Stimulated activated CD4-positive, alpha-beta T cell treated with anti-CD3 and anti-CD28 coated beads, Interleukin-2, amount 100 ng/mL, for 48 hours (primary cell): ENCODE measurements around the gene COL5A1.
A peak's percentile ranks its signal among the peaks of the same experiment; 100 is the strongest.

ENCODE experiments used
- DNase-seq, 2 donors: peaks; one replicate each; pipeline ENCODE4 v3.0.0-alpha.2; 2020

COL5A1 gene

DNA sequence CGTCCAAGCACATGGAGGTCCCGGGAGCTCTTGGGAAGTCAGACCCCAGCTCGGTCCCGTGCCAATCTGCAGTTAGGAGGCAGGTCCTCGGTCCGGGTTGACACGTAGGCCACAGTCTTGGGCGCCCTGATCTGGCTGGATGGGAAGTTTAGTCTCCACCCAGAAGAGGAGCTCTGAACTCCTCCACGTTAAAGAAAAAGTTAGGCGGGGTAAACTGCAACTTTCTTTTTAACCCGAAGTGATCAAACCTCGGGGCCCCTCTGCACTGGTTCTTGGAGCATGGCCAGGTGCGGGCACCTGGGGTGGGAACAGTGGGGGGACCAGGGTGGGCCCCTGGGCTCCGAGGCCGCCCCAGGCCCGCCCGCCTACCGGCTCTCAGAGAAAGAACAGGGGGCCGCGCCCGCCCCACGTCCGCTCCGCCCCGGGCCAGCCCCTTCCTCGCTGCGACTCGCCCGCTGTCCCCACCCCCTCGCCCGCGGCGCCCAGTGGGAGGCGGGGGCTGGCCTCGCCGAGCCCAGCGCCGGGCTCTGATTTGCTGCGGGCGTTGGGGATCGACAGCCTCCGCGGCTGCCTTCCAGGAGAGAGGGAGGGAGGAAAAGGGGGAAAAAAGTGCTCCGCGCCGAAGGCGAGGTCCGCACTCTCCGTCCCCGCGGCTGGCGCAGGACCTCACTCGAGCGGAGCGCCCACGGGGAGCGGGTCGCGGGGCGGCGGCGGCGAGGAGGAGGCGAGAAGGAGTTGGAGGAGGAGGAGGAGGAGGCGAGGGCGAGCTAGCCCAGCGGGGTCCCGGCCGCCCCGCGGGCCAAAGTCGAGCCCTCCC lies at the start of gene COL5A1:
Gene COL5A1 (plus strand): TSS at position 631 of the 817 bp plus-strand sequence. CDS start 385 bp downstream, outside the sequence.
- peak; percentile 9 to 27 for DNase-seq

DNA sequence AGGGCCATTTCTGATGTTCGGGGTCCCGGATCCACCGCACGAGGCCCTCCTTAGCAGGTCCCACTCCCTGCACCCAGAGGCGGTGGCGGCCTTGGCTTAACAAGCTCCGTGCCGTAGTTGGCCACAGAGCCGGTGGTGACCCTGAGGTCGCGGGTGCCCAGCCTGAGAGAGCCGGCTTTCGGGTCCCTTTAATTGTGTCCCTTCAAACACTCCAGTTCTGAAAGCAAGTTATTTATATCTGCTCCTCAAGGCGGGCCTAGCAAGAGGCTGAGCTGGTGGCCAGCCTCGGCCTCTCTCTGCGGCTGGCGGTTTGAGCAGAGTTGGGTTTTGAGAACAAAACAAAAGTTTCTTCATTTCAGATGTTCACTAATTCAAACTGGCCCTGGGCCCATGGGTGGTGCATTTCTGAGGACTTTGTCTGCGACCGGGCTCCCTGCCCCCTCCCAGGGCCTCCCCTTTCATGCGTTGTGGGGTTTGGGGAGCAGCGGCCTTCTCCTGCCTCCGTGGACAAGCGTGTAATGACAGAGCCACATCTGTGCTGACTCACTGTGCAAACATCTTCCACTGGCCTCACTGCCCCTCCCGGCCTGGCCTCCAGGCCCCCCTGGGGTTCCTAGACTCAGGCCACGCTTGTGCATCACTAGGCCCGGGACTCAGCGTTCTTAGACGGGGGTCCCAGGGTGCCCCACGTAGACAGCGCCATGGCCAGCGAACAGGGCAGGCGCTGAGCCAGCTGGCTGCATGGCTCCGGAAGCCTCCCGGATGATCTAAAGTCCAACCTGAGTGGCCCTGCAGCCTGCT lies 49.4 kb upstream of the COL5A1 start:
- no peak for DNase-seq

DNA sequence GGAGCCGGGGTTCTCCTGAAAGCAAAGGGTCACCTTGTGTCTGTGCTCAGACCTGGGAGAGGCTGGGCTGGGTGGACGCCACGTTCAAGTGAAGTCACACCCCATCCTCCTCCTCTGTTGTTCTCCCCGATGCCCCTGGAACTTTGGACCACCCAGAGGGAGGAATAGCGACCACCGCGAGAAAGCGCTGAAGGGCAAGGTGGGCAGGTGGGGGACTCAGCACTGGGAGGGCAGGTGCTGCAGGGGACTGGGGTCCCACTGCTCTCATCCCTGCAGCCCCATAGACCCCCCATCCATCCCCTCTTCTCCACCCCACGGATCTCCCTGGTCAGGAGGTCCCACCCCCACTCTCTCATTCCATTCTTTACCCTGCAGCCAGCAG lies 48.8 kb upstream of the COL5A1 start:
- no peak for DNase-seq

DNA sequence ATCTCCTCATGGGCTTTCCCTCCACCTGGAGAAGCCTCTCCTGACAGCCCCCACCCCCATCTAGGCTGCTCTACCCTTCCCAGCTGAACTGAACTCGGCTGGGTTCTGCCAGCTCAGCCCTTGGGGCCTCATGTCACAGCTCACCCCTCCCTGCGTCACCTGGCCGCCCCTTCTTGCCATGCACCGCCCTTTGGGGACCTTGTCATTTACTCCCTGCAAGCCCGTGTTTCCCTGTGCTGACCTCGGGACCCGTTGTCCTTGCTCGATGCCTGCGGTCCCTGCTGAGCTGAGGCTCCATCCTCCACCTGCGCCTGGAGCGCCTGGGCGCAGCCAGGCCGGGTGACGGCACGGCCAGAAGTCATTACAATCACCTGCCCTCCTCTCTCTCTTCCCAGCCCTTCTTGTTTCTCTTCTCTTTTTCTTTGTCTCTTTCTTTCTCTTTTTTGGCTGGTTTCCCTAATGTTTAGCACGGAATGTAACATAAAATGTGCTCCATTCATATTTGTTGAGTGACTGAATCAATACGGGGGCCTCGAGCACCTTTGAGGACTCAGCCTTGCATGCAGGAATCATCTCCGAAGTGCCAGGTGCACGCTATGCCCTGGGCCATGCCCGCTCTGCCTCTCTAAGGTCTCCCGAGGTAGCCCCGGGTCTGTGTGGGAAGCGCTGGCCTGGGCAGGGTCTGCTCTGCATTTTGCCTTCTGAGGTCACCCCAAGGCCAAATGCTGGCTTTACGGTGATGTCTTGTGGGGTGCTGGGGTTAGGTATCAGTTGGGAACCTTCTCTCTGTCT lies 48.1 kb upstream of the COL5A1 start:
- DNase-seq = no peak

- DNase-seq = no peak
These were observed 47.3 kb upstream of the COL5A1 start for GRCh38 chr9:134594078-134594941.

DNA sequence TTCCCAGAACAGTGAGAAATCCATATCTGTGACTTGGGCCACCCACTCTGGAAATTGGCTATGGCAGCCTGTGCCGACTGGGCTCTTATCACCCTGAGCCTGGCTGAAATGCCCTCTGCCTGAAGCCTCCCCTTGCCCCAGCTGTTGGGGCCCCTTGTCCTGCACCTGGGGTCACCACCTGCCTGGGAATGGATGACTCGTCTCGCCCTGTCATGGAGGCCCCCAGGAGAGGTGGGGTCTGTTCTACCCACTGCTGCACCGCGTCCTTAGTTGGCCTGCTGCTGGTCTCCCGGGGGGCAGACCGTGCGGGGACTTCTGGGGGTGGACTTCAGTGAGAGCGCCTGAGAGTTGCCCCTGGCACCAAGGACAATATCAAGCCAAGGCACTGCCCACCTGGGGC lies 46.6 kb upstream of the COL5A1 start:
- no peak for DNase-seq

GRCh38 chr9:134597041-134597913 lies 44.3 kb upstream of the COL5A1 start:
- no peak for DNase-seq

- DNase-seq = no peak
These were observed 43.4 kb upstream of the COL5A1 start for GRCh38 chr9:134597957-134598883.

DNA sequence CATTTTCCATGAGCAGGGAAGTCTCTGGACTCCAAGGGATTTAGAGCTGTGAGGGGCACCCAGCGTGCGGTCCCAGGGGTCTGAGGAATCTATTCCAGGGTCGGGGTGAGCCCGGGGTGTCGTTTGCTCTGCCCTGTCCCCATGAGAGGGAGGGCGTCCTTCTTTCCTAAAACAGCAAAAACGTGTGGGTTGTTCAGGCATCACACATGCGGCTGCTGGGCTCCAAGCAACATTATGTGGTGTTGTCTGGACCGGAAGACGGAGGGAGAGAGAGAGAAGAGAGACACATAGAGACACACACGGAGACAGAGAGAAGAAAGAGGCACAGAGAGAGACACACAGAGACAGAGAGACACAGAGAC lies 42.7 kb upstream of the COL5A1 start:
- no peak for DNase-seq

GRCh38 chr9:134600371-134600770 lies 41.2 kb upstream of the COL5A1 start:
- DNase-seq = no peak

GRCh38 chr9:134600836-134601638 lies 40.6 kb upstream of the COL5A1 start:
- no peak for DNase-seq

- DNase-seq = no peak
These were observed 39.8 kb upstream of the COL5A1 start for GRCh38 chr9:134601764-134602163.

DNA sequence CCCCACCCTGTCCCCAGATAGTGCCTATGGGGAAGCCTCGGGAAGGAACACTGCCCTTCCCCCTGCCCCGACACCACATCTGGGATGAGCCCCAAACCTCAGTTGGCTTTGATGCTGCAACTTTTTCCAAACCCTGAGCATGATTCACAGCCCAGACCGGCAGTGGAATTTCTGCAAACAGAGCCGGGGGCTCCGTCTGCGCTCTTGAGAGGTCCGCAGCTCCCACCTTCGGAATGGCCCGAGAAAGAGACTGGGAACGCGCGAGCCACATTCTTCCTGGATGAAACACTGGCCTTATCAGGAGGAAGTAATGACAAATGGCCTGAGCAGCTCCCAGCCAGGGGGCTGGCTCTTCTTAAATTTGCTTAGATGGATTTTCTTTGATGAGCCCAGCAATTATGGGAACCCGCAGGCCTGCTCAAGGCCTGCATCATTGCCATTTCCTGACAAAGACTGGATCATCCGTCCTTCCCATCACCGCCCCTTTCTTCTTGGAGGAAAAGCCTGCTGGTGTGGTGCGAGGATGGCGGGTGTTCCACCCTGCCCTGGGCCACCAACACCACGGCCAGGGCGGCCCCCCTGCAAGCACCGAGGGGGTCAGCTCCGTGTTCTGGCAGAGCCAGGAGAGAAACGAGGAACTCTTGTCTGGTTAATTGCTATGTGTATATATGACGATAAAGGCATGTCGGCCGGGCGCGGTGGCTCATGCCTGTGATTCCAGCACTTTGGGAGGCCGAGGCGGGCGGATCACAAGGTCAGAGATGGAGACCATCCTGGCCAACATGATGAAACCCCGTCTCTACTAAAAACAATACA lies 38.8 kb upstream of the COL5A1 start:
- no peak for DNase-seq

- DNase-seq = no peak
These were observed 36.8 kb upstream of the COL5A1 start for GRCh38 chr9:134604834-134605233.

DNA sequence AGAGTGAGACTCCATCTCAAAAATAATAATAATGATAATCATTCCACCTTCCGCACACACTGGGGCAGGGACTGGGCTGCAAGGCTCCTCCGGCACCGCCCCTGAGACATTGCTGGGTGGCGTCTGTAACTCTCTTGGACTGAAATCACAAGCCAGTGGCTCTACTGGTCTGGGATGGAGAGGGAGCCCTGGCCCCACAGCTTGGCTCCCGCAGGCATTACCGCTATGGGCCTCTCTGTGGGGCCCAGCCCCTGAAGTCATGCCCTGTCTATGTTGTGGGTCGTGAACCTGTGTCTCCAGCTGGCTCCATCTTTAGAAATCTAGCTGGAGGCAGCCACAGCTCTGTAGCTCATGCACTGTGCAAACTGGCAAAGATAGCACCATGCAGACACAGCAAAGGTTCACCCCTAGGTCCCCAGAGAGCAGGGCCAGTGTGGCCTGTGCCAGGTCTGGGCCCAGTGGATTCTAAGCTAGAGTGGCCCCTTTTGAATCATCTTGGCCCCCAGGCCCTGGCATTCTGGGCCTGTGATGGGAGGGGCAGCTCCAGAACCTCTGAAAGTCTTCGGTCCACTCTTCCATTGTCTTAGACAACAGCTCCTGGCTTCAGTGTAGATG lies 36.1 kb upstream of the COL5A1 start:
- DNase-seq = no peak

DNA sequence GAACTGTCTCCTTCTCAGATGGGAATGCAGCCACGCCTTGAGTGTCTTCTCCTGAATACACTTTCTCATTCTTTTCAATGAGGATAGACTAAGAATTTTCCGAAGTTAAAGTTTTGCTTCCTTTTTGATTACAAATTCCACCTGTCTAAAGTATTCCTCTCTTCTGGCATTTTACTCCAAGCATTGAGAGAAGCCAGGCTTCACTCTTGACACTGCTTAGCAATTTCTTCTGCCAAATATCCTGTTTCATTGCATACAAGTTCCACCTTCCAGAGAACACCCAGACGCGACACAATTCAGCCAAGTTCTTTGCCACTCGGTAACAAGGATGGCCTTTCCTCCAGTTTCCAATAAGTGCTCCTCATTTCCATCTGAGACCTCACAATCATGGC lies 35.6 kb upstream of the COL5A1 start:
- no peak for DNase-seq

GRCh38 chr9:134606951-134607731 lies 34.5 kb upstream of the COL5A1 start:
- no peak for DNase-seq
